K562 (cell line): ENCODE results near the gene GLT1D1. TPM values are rescaled to one million over a fixed set of nuclear protein-coding genes. Genes with fewer than 3 reads are reported as not detected.

Source experiments
- ATAC-seq: fragments of 200-7000 bp; cut with Tn5 transposase; 3 replicates; pipeline ENCODE4 v1.9.1; 2020; ENCODE audit warnings: moderate library complexity
- BruUV-seq: library from RNA; stranded (reverse); fragments of 400-500 nt; replicated peaks from 2 replicates; lab custom pipeline; 2021; lab: Mats Ljungman, UMichigan
- CTCF ChIA-PET: fragments of 300-600 bp; formaldehyde crosslinking; extraction: SDS; loops from one replicate; lab custom pipeline; 2021; ENCODE audit warnings: low intra/inter-chr PET ratio; lab: Yijun Ruan, JAX
- POLR2A ChIA-PET: fragments of 300-600, 350-650 bp; sonication (Branson Sonifier 250); formaldehyde crosslinking; extraction: SDS; loops from one replicate; lab custom pipeline; 2021; ENCODE audit warnings: antibody characterized with exemption, inconsistent platforms; lab: Yijun Ruan, JAX
- DNase-seq, 4 experiments: peaks; one replicate each; pipeline versions ENCODE4 v3.0.0 to v3.0.0-alpha.2; 2011 to 2018; ENCODE audit warnings: low spot score in 3 of 4, mixed read lengths in 3 of 4; ENCODE audit errors: extremely low read depth in 1 of 4
- FAIRE-seq: peaks from 2 replicates; lab custom pipeline; 2011; peaks lifted over from hg19 to GRCh38; lab: Jason Lieb, UNC
- H2AFZ ChIP-seq: 2 replicates; pipeline ENCODE4 v1.6.0; 2011; ENCODE audit warnings: low read depth, low read length, control low read depth, inconsistent platforms
- H3K27ac ChIP-seq: fragments of 200-600 bp; 3 replicates; pipeline ENCODE4 v1.8.0; 2011; ENCODE audit warnings: low read depth, mild to moderate bottlenecking, control low read depth, inconsistent platforms, low read length, moderate library complexity, mixed read lengths; ENCODE audit errors: extremely low read depth
- H3K27me3 ChIP-seq, 2 experiments: fragments of 300-600 bp in 1 of 2; 2 replicates in 1 of 2; 3 replicates in 1 of 2; pipeline versions ENCODE4 v1.6.0 to v1.8.0; 2011; ENCODE audit warnings: inconsistent platforms in 2 of 2, low read length in 2 of 2, mild to moderate bottlenecking in 1 of 2, mixed read lengths in 1 of 2, moderate library complexity in 1 of 2; ENCODE audit not compliant: control insufficient read depth in 2 of 2, insufficient read depth in 2 of 2
- H3K36me3 ChIP-seq: fragments of 300-600 bp; 3 replicates; pipeline ENCODE4 v1.8.0; 2011; ENCODE audit warnings: mild to moderate bottlenecking, low read length, inconsistent platforms; ENCODE audit not compliant: control insufficient read depth, insufficient read depth
- H3K4me1 ChIP-seq, 2 experiments: fragments of 200-600 bp in 1 of 2; replicated peaks in 1 of 2; 2 replicates in 1 of 2; 3 replicates in 1 of 2; pipeline versions ENCODE4 v1.5.1 to v1.8.0; 2011; ENCODE audit warnings: inconsistent platforms in 2 of 2, low read length in 2 of 2, mild to moderate bottlenecking in 1 of 2, mixed read lengths in 1 of 2, moderate library complexity in 1 of 2; ENCODE audit not compliant: control insufficient read depth in 2 of 2, insufficient read depth in 2 of 2
- H3K4me2 ChIP-seq: 2 replicates; pipeline ENCODE4 v1.6.1; 2011; ENCODE audit warnings: low read length, control low read depth, inconsistent platforms, mixed read lengths; ENCODE audit not compliant: insufficient read depth
- H3K4me3 ChIP-seq: fragments of 200-600 bp; sonication (generic), shearing (Covaris generic); 2 replicates; pipeline ENCODE4 v1.5.1; 2016; ENCODE audit warnings: control low read depth, inconsistent platforms
- H3K79me2 ChIP-seq: fragments of 200-600 bp; 3 replicates; pipeline ENCODE4 v1.8.0; 2011; ENCODE audit warnings: low read length, inconsistent platforms; ENCODE audit not compliant: control insufficient read depth, insufficient read depth
- H3K9ac ChIP-seq, 2 experiments: 2 replicates each; pipeline versions ENCODE4 v1.6.0 to v1.6.1; 2011; ENCODE audit warnings: low read depth in 2 of 2, low read length in 2 of 2, control low read depth in 1 of 2, inconsistent platforms in 1 of 2, mild to moderate bottlenecking in 1 of 2, mixed read lengths in 1 of 2; ENCODE audit not compliant: insufficient read depth in 1 of 2
- H3K9me1 ChIP-seq: one replicate; pipeline ENCODE4 v1.6.0; 2011; ENCODE audit warnings: inconsistent platforms, mild to moderate bottlenecking, low read length, moderate library complexity; ENCODE audit not compliant: control insufficient read depth, insufficient read depth
- H3K9me3 ChIP-seq: replicated peaks from 2 replicates; pipeline ENCODE4 v1.5.1; 2011; ENCODE audit warnings: low read depth, low read length, inconsistent platforms; ENCODE audit not compliant: control insufficient read depth, insufficient read depth
- H4K20me1 ChIP-seq: replicated peaks from 2 replicates; pipeline ENCODE4 v1.6.1; 2011; ENCODE audit warnings: low read length, inconsistent platforms, mixed read lengths; ENCODE audit not compliant: control insufficient read depth, insufficient read depth
- ELK3 ChIP-seq: fragments of 450-650 bp; formaldehyde crosslinking; IDR thresholded peaks from 2 replicates; pipeline ENCODE4 v1.4.0; 2020; ENCODE audit warnings: mild to moderate bottlenecking
- HEY1 ChIP-seq: fragments of 250-450 bp; sonication (Bioruptor Pico); IDR thresholded peaks from 2 replicates; pipeline ENCODE4 v1.5.0; 2020; ENCODE audit warnings: mild to moderate bottlenecking, moderate library complexity, borderline replicate concordance
- ID3 ChIP-seq, 2 experiments: fragments of 250-450 bp in 1 of 2; fragments of 450-650 bp in 1 of 2; sonication (Bioruptor Pico) in 1 of 2; IDR thresholded peaks; 2 replicates each; pipeline versions ENCODE4 v1.6.1 to v1.8.0; 2016 to 2021; ENCODE audit warnings: mild to moderate bottlenecking in 2 of 2, moderate library complexity in 2 of 2, missing compliant biosample characterization in 1 of 2, missing genetic modification characterization in 1 of 2
- KAT7 ChIP-seq: sonication (generic); formaldehyde crosslinking; IDR thresholded peaks from 2 replicates; pipeline ENCODE4 v1.8.0; 2022; ENCODE audit warnings: missing genetic modification reagents, mild to moderate bottlenecking, borderline replicate concordance
- TARDBP ChIP-seq: fragments of 450-650 bp; IDR thresholded peaks from 2 replicates; pipeline ENCODE4 v1.6.1; 2016
- ZFP1 ChIP-seq: fragments of 450-650 bp; formaldehyde crosslinking; IDR thresholded peaks from 2 replicates; pipeline ENCODE4 v1.4.0; 2020; ENCODE audit warnings: mild to moderate bottlenecking, mixed read lengths
- WGBS: fragments of 100-300 bp; shearing (Covaris generic); methylation state at CpG from one replicate; pipeline ENCODE4 v1.1.6; 2016; ENCODE audit warnings: low coverage, mixed read lengths; ENCODE audit not compliant: insufficient coverage; ENCODE audit errors: missing lambda C conversion rate; 5-methylcytosine and 5-hydroxymethylcytosine counted together
- in situ Hi-C: fragments of 300-500 bp; cut with MboI; formaldehyde crosslinking; loops from 4 replicates; pipeline ENCODE4 v1.15.0; 2018; ENCODE audit warnings: inconsistent platforms, mixed read lengths
- intact Hi-C: fragments of 100-400 bp; cut with micrococcal nuclease; formaldehyde crosslinking; loops from 2 replicates; pipeline ENCODE4 v1.14.2; 2022
- polyA plus RNA-seq, 8 experiments: library from polyadenylated mRNA; depleted of rRNA in 4 of 8; stranded (reverse) in 5 of 8; unstranded in 3 of 8; fragments of >200 nt; fragmentation: Nextera tagmentation in 2 of 8; fragmentation: Illumina TruSeq in 1 of 8; extraction: Ambion mirVana in 2 of 8; extraction: Trizol in 1 of 8; gene quantifications; 2 replicates each; pipeline versions ENCODE4 v1.2.1 to v1.2.3, GENCODE V29; 2011 to 2014; ENCODE audit warnings: inconsistent platforms in 1 of 8, missing spikeins in 1 of 8
- total RNA-seq, 7 experiments: library from RNA; depleted of rRNA in 6 of 7; stranded (reverse); fragments of >200 nt in 6 of 7; fragmentation: Illumina TruSeq in 2 of 7; extraction: Trizol in 2 of 7; gene quantifications; 2 replicates each; pipeline versions ENCODE4 v1.2.1 to v1.2.3, GENCODE V29; 2011 to 2021; ENCODE audit warnings: low replicate concordance in 1 of 7

GLT1D1 gene
- total and polyA plus RNA-seq, 9 of the 15 experiments (the other 6 are each of a cell fraction or from before 2014, with no cell fraction given), result 0.04 TPM; not detected in 8

GRCh38 chr12:128843538-128843937 is 9.7 kb upstream of the GLT1D1 start:
- no peaks in the 10 kb centered on the region for H3K79me2 ChIP-seq
- FAIRE-seq, result no peak
- H3K36me3 ChIP-seq, result no peaks in the 10 kb centered on the region
- H3K4me2 ChIP-seq, result no peak overlapping the region
- no peaks in the 10 kb centered on the region for H3K9me1 ChIP-seq
- BruUV-seq, result no TSS peak
- no peak overlapping the region for H3K4me3 ChIP-seq
- ChIA-PET POLR2A (no interaction called here), CTCF (no interaction called here)
- H3K9ac ChIP-seq, result no peak overlapping the region
- no peak for TF ChIP-seq TARDBP
- no peak for TF ChIP-seq ELK3 (CRISPR knock-in tag)
- no peak for TF ChIP-seq KAT7
- no peak for TF ChIP-seq ID3 (CRISPR knock-in tag; IDR thresholded peaks at IDR 0.05)
- no peak for TF ChIP-seq ID3 (tag; IDR thresholded peaks at IDR 0.05)
- no peak for TF ChIP-seq HEY1 (CRISPR knock-in tag)
- TF ChIP-seq ZFP1, result no peak
- intact Hi-C loops, result no loop called here
- no peak overlapping the region for H2AFZ ChIP-seq
- ATAC-seq, result no peak
- in situ Hi-C loops, result no loop called here
- H4K20me1 ChIP-seq, result no peaks in the 10 kb centered on the region
- DNase-seq, result no peak
- WGBS, result 0% methylated on average over 4 of the region's 4 CpGs
- H3K4me1 ChIP-seq, result no peaks in the 10 kb centered on the region; a peak in 1 of 5 replicates
- no peaks in the 10 kb centered on the region for H3K9me3 ChIP-seq
- H3K27me3 ChIP-seq, result peaks cover 12 to 35% of the 10 kb centered on the region in 2 experiments
- H3K27ac ChIP-seq, result no peak overlapping the region
